ENCODE results near the gene TRPM2. TPM values are rescaled to one million over a fixed set of nuclear protein-coding genes. Genes with fewer than 3 reads are reported as not detected.

The TRPM2 gene
- total RNA-seq, 1 experiment from 2014 or later: not detected

- H3K36me3 Mint-ChIP-seq (ENCODE audit: insufficient read depth, unreplicated experiment): peaks cover 15% of the 10 kb centered on the region
- no TSS peak for BruUV-seq (replicated peaks)
- no peaks in the 10 kb centered on the region for H3K27me3 Mint-ChIP-seq (ENCODE audit: unreplicated experiment)
- H3K4me1 Mint-ChIP-seq (ENCODE audit: low read depth, unreplicated experiment): no peaks in the 10 kb centered on the region
- no peak overlapping the region for H3K4me3 Mint-ChIP-seq (ENCODE audit: low read depth, unreplicated experiment)
- no peak for TF ChIP-seq CTCF (IDR thresholded peaks at IDR 0.05; ENCODE audit: unreplicated experiment)
- intact Hi-C loops (cut with micrococcal nuclease; ENCODE audit: unreplicated experiment): no loop called here
- no peaks in the 10 kb centered on the region for H3K9me3 Mint-ChIP-seq (ENCODE audit: low read depth, unreplicated experiment)
- H3K27ac Mint-ChIP-seq (ENCODE audit: unreplicated experiment): no peak overlapping the region
- CTCF ChIA-PET: no interaction called here
- DNase-seq: no peak
These were observed 27.2 kb upstream of the TRPM2 start for GRCh38 chr21:44326272-44326647.

- Mint-ChIP-seq H3K27me3 (ENCODE audit: unreplicated experiment) (no peaks in the 10 kb centered on the region), H3K4me3 (ENCODE audit: low read depth, unreplicated experiment) (no peak overlapping the region), H3K27ac (ENCODE audit: unreplicated experiment) (no peak overlapping the region), H3K36me3 (ENCODE audit: insufficient read depth, unreplicated experiment) (peaks cover 18% of the 10 kb centered on the region), H3K4me1 (ENCODE audit: low read depth, unreplicated experiment) (no peaks in the 10 kb centered on the region), H3K9me3 (ENCODE audit: low read depth, unreplicated experiment) (no peaks in the 10 kb centered on the region)
- intact Hi-C loops (cut with micrococcal nuclease; ENCODE audit: unreplicated experiment): no loop called here
- BruUV-seq (replicated peaks): TSS peak; percentile 18
- CTCF ChIA-PET: no interaction called here
- no peak for DNase-seq
- TF ChIP-seq CTCF (IDR thresholded peaks at IDR 0.05; ENCODE audit: unreplicated experiment): no peak
These were observed 26.5 kb upstream of the TRPM2 start for GRCh38 chr21:44326716-44327602.

- Mint-ChIP-seq H3K4me1 (ENCODE audit: low read depth, unreplicated experiment) (no peaks in the 10 kb centered on the region), H3K27ac (ENCODE audit: unreplicated experiment) (no peak overlapping the region), H3K4me3 (ENCODE audit: low read depth, unreplicated experiment) (no peak overlapping the region), H3K36me3 (ENCODE audit: insufficient read depth, unreplicated experiment) (peaks cover 14% of the 10 kb centered on the region), H3K27me3 (ENCODE audit: unreplicated experiment) (no peaks in the 10 kb centered on the region), H3K9me3 (ENCODE audit: low read depth, unreplicated experiment) (no peaks in the 10 kb centered on the region)
- BruUV-seq (replicated peaks): no TSS peak
- no peak for TF ChIP-seq CTCF (IDR thresholded peaks at IDR 0.05; ENCODE audit: unreplicated experiment)
- intact Hi-C loops (cut with micrococcal nuclease; ENCODE audit: unreplicated experiment): no loop called here
- no peak for DNase-seq
- CTCF ChIA-PET: no interaction called here
These were observed 25.8 kb upstream of the TRPM2 start for GRCh38 chr21:44327603-44327974.

GRCh38 chr21:44328242-44328895 is 25.1 kb upstream of the TRPM2 start:
- Mint-ChIP-seq H3K4me1 (ENCODE audit: low read depth, unreplicated experiment) (no peaks in the 10 kb centered on the region), H3K27me3 (ENCODE audit: unreplicated experiment) (no peaks in the 10 kb centered on the region), H3K36me3 (ENCODE audit: insufficient read depth, unreplicated experiment) (peaks cover 22% of the 10 kb centered on the region), H3K4me3 (ENCODE audit: low read depth, unreplicated experiment) (no peak overlapping the region), H3K9me3 (ENCODE audit: low read depth, unreplicated experiment) (no peaks in the 10 kb centered on the region), H3K27ac (ENCODE audit: unreplicated experiment) (peak overlapping the region; percentile 42)
- no TSS peak for BruUV-seq (replicated peaks)
- CTCF ChIA-PET: no interaction called here
- TF ChIP-seq CTCF (IDR thresholded peaks at IDR 0.05; ENCODE audit: unreplicated experiment): no peak
- intact Hi-C loops (cut with micrococcal nuclease; ENCODE audit: unreplicated experiment): no loop called here
- no peak for DNase-seq
